NCI-H2227 (cell line): ENCODE measurements around the gene STK4.
"Not testable (repeated sequence)": the region's sequence is repeated elsewhere in the genome, so short reads cannot be mapped to it uniquely, and the experiment has no call there.

Source experiments
- DNase-seq: peaks from one replicate; lab custom pipeline; 2025; ENCODE audit not compliant: unreplicated experiment; lab: John Stamatoyannopoulos, UW

STK4 gene

DNA sequence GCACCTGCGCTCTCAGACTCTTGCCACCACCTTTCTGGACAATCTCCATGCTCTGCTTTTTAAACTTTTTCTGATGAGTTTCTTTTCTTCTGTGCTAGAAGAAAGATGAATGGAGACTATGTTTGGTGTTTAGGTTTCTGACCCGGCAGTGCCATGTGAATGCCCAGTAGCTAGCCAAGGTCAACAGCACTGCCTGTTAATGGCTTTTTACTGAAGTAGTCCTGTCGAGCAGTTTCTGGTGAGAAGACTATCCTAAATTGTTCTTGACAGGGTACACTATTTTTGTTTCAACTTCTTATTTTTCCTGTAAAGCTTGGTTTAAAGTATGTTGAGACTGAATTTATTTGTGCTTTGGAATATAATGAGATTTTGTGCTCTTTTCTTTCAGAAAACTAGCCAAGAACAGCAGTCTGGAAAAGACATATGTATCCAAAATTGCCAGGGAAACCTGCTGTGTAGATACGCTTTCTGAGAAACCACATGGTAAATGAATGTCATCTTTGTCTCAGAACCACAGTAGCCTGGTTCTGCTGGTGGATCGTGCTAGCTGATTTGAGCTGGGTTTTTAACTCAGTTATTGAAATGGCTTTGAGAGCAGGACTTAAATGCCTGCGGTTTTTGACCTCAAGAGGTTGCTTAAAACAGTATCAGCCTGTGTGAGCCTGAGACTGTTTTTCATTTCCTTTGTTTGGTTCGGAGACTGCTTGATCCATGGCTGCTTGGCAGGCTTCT, 86.6 kb downstream of the STK4 start:
- no peak for DNase-seq

DNA sequence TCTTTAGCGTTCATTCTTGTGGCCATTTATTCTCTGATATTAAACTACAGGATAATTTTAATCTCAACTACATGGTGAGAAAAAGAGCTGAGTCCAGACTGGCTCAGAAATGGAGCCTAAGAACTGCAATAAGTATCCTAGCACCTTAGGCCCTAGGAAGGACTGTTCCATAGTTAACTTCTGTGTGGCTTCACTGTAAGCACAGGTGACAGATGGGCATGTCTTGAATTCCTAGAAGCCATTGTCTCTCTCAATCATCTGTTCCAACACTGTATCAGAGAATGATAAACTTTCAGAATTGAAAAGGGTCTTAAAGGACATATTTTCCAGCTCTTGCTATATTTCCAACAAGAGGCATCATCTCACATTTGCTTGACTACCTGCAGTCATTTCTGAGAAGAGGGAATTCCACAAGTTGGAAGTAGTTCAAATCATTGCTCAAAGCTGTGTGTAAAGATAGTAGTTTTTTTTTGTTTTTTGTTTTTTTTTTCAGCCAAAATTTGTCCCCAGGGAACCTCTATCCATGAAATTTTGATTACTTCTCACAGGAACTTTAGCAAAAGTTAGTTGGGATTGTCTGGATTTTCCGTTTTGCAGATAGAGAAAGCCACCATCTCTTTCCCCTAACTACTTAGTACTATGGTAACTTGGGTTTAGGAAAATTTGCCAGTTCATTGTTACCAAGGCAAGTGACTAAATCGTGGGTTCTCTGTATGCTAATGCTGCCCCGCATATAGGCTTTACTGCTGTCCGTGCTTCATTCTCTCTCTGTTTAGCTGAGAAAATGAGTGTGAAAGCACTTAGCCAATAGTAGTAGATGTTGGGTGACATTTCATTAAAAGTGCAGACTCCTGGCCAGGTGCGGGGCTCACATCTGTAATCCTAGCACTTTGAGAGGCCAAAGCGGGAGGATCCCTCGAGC, 87.4 kb downstream of the STK4 start:
- no peak for DNase-seq

DNA sequence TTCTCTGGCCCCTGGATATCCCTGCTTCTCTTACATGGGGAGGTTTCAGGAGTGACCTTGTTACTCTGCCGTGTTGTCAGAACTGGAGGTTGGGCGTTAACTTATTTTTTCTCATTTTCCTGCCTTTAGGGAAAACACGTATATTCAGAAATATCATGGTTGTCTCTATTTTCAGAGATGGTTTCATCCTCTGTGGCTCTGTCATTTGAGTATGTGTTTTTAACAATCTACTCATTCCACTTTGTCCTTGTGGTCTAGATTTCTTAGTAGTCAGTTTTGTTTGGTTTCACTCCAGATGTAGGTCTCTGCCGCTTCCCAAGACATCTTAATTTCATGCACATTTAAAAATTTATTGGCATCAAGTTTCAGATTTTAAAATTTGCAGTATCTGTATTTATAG, 88.7 kb downstream of the STK4 start:
- DNase-seq: no peak

DNA sequence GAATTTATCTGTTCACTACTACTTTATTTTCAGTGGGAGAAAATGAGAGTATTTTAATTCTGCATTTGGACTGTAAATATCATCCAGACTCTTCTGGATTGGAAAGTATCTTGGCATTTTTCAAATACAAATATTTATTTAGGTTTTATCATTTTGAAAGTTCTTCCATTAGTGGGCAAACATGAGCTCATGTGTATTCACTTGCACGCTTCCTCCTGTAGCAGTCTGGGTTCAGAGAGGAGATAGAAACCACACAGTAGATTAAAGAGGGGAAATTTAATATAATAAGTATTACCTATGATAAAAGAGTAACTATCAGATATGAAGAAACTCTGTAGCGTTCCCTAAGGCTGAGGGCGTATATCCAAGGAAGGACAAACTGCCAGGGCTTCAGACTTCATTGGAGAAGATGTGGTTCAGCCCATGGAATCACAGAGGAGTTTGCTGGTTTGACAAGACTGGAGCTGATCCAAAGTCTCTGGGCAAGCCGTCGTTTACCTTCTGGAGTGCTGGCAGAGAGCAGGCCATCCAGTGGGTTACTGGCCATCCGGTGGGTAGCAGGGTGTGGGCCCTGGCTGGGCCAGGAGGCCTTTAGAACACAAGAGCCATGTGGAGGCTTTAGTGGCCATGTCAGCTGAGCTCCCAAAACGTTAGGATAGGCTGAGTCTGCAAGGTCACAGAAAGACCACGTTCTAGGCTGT, 90.3 kb downstream of the STK4 start:
- DNase-seq: no peak

DNA sequence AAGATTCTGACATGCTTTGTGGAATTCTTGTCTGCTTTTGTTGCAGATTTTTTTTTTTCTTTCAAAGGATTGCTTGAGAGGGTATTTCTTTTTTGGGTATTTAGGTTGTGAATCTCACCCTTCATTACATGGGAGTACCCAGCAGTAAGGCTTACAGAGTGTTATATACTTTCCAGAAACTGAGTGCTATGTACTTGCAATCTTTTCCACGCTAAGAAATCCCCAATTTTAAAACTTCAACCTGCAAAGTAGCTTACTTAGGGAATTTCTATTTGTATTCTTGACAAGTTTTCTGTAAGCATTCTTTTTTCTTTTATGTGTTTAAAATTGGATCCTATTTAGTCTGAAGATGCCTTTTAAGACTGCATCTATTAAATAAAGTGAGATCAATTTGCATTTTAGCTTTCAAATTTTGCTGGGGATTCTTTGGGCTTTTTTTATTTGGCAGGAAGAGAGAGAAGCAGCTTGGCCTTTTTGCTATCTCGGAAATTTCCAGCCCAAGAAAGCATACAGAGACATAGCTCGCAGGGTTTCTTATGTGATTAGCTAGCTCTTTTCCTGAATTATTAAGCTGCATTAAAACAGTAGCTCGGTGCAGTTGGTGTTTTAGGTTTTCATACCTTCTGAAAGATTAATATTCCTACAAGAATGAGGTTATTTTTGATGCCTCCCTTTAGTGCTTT, 92.0 kb downstream of the STK4 start:
- no peak for DNase-seq

DNA sequence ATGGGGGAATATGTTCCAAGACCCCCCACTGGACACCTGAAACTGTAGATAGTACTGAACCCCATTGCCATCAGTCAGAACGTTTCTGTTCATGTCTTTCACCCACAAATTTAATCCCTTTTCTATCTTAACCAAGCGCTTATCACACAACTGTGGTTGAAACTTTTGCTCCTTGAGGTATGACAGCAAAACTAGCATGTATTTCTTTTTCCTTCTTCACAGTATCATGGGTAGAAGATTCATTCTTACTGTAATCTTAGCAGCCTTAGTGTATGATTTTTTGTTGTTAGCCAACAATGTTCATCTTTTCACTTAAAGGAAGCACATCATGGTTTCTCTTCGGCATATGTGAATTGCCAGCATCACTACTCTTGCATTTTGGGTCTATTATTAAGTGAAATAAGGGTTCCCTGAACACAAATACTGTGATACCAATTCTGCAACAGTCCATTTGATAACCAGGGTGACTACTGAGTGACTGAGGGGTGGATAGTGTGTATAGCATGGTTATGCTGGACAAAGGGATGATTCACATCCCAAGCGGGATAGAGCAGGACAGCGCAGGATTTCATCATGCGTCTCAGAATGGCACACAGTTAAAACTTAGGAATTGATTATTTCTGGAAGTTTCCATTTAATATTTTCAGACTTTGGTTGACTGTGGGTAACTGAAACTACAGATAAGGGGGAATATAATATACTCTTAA, 92.9 kb downstream of the STK4 start:
- no peak for DNase-seq

DNA sequence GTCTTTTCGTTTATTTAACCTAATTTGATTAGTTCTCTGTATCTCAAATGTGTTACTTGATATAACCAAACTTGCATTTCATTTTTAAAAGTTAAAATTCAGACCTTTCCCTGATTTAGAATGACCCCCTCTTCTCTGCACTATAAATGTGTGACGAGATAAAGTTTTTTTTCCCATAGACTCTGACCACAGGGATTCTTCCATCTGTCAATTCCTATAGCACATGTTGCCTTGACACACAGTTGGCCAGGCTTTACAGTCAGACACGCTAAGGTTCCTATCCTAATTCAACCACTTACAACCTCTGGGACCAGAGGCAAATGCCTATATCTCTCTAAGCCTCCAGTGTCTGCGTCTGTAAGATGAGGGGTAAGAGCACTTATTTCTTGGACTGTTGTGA, 94.0 kb downstream of the STK4 start:
- no peak for DNase-seq

DNA sequence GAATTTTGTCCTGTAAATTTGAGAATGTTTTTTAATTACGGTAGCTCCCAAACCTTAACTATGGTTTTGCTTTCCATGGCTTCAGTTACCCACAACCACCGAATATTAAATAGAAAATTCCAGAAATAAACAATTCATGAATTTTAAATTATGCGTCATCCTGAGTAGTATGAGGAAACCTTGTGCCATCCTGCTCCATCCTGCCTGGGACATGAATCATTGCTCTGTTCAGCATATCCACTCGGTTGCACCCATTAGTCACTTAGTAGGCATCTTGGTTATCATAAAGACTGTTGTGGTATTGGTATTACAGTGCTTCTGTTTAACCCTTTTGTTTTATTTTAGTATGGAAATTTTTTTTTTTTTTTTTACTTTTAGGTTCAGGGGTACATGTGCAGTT, 94.9 kb downstream of the STK4 start:
- DNase-seq: no peak

DNA sequence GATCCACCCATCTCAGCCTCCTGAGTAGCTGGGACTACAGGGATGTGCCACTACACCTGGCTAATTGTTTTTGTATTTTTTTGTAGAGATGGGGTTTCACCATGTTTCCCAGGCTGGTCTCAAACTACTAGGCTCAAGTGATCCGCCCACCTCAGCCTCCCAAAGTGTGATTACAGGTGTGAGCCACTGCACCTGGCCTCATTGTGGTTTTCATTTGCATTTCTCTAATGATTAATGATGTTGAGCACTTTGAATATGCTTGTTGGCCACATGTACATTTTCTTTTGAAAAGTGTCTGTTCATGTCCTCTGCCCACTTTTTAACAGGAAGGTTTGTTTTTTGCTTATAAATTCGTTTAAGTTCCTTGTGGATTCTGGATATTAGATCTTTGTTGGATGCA, 96.8 kb downstream of the STK4 start:
- not testable (repeated sequence) for DNase-seq

DNA sequence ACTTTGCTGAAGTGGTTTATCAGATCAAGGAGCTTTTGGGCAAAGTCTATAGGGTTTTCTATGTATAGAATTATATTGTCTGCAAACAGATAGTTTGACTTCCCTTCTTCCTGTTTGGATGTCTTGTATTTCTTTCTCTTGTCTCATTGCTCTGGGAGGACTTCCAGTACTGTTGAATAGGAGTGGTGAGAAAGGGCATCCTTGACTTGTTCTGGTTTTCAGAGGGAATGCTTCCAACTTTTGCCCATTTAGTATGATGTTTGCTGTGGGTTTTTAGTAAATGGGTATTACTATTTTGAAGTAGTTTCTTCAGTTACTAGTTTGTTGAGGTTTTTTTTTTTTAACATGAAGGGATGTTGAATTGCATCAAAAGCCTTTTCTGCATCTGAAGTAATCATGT, 98.5 kb downstream of the STK4 start:
- no peak for DNase-seq

DNA sequence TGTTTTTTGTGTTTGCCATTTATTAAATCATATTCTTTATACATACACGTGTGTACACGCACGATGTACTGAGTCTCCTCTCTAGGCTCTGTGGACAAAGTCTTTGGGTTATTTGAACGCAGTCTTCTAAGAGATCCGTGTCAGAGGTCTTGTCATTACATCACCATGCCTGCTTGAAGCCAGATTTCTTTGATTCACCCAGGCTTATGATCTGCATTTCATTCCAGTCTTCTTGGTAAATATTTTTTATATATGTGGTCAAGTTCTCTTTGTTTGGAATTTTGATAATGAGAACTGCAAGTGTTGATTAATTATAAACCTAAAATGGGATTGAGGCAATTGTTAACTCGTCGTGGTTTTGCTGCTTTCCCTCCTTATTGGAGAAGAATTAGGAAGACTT, 100.1 kb downstream of the STK4 start:
- no peak for DNase-seq

DNA sequence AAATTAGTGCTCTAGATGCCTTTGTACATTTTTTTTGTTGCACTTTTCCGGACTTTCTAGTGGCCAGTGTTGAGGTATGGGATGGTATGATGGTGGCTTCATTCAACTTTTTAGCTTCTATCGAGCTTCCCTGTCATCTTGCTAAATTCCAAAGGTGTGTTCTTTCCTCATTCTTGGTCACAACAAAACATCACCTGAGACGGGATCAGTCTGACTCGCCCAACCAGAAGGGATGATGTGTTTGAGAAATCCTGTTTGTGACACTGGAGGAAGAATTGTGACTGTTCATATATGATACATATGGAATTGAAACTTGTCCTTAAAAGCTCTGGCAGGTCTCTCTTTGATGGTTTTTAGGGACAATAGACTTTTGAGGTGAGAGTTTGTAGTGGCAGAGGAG, 100.8 kb downstream of the STK4 start:
- no peak for DNase-seq

DNA sequence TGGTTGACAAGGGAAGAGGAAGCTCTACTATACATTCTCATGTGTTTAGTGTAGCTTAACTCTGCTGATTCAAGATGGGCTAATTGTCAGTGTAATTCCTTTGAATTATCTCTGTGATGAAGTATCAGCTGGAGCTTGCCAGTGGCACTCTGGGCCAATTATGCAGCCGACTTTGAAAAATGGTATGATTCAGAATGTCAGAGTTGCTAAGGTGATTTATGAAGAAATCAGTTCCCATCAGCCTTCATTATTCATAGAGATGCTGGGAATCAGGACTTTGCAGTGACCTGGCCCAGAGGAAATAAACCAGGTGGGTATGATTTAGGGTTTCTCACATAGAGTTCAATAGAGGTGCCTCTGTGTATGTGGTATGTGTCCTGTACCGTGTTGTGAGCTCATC, 101.2 kb downstream of the STK4 start:
- no peak for DNase-seq

DNA sequence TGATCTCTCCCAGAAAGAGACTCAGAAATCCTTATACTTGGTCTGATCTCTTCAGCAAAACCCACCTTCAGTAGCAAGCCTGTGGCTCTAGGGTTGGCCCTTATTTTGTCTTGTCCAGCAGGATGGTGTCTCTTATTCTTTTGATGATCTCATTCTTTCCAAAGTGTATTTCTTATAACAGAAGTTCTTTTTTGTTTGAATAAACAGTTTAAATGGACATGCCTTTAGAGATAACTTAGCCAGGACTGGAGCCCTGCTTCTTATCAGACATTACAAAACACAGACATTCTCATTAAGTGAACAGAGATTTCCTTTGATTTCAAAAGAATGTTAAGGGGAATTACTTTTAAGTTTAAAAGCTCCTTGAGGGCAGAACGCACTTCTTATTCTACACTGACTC, 102.9 kb downstream of the STK4 start:
- DNase-seq: no peak

DNA sequence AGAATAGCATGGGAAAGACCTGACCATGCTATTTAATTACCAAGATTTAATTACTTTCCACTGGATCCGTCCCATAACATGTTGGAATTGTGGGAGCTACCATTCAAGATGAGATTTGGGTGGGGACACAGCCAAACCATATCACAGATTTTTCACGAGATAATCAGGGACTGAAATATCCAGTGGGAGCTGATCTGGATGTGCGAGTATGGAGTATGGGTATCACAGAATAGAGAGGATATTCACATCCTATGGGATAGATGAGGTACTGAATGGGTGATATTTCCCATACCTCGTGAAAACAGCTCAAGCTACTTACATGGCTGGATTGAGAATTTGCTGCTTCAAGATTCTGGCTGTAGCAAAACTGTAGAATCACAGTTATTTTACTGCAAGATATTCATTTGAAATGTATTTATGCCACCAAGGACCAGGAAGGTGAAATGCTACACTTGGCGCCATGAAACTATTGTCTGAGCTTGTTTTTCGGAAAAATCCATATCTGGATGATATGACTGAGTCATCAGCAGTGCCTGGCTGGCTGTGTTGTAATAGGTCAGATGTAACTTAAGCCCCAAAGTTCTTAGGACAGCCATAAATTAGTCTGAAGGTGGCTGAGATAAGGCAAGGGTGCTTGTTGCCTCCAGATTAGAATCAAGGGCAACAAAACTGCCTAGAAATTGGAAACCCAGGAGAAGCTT, 104.8 kb downstream of the STK4 start:
- no peak for DNase-seq

DNA sequence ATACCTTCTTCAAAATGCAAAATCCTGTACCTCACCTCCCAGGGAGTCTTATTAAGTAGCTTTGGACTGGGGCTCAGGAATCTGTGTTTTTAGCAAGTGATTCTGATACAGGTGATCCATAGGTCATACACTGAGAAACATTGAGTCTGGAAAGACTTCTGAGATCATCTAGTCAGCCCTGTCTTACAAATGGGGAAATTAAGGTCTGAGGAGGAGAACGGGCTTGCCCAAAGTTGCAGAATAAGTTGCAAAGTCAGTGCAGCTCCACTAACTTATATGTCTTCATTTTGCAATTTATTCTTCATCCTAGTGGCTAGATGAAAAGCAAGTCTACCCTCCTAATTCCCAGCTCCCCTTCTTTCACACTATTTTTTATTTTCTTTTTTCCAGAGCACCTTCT, 105.8 kb downstream of the STK4 start:
- no peak for DNase-seq

DNA sequence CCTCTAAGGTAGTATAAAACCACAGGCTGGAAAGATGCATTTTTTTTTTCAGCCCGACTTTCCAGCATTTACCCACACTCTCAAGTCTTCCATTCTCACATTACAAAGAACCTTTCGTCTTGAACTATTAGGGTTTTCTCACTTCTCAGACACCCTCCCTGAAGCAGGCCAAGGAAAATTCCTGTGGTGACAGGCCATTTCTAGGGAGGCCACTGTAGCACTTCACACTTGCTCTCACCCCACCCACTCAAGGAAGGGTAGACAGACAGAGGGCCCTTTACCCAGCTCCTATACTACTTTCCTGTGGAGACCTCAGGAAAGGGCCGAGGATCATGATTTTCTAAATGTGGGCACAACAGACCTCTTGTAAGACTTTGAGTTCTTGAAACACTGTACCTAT, 106.9 kb downstream of the STK4 start:
- no peak for DNase-seq

DNA sequence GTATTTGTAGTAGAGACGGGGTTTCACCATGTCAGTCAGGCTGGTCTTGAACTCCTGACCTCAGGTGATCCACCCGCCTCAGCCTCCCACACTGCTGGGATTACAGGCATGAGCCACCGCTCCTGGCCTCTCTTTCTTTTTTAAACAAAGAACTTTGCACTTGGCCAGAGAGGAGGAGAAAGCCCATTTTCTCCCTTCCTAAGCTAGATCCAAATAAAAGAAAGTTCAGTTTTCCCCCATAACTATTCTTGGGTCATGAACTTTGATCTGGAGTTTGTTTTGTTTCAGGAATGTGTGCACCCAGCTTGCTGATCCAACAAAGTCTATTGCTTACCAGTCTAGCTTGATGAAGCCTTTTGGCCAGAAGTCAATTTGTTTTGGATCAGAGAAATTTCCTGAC, 111.2 kb downstream of the STK4 start:
- DNase-seq: no peak

DNA sequence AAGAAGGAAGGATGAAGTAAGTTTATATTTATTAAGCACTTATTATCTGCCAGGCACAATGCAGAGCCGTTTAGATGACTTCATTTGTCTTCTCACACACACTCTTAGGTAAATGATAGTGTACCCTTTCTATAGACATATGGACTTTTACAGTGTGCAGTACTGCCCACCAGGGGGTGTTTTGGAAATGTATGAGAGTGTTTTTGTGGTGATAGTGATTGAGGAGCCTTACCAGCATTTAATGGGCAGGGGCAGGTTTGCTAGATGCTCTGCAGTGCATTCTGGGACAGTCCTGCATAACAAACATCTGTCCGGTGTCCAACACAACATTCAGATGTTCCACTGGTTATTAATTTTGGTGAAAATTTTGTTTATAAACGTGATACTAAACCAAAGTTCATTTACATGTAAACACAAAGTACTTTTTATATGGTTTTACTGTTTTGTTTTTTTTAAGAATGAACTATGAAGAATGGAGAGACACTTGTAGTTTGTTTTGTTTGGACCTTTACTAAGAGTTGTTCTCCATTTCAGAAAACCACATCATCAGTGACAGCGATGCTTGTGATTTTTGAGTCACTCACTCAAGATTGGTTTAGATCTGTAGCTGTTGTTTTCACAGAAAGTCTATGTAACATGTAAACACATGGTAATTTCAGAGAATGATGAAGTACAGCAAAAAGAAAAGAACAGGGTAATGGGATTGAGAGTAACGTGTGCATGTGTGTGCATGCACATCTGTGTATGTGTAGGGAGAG, 114.7 kb downstream of the STK4 start:
- DNase-seq: no peak
